Muscle of leg (tissue), 16 donors: ENCODE measurements around the gene SLC22A14. TPM values are rescaled to one million over a fixed set of nuclear protein-coding genes. Genes with fewer than 3 reads are reported as not detected.
"Not testable (repeated sequence)": the region's sequence is repeated elsewhere in the genome, so short reads cannot be mapped to it uniquely, and the experiment has no call there.

Source experiments
- DNase-seq: peaks from one replicate; pipeline ENCODE4 v3.0.0; 2013
- H3K27ac ChIP-seq: one replicate; pipeline ENCODE4 v1.5.1; 2013; ENCODE audit warnings: mild to moderate bottlenecking, low read length, control low read depth
- H3K27me3 ChIP-seq: one replicate; pipeline ENCODE4 v1.6.1; 2013; ENCODE audit warnings: low read length; ENCODE audit not compliant: control insufficient read depth, insufficient read depth
- H3K36me3 ChIP-seq: one replicate; pipeline ENCODE4 v1.6.1; 2013; ENCODE audit warnings: low read length; ENCODE audit not compliant: control insufficient read depth, insufficient read depth
- H3K4me1 ChIP-seq: one replicate; pipeline ENCODE4 v1.6.1; 2013; ENCODE audit warnings: low read length; ENCODE audit not compliant: control insufficient read depth, insufficient read depth
- H3K4me3 ChIP-seq: one replicate; pipeline ENCODE4 v1.5.1; 2013; ENCODE audit warnings: low read length, control low read depth
- H3K9me3 ChIP-seq: replicated peaks from 2 replicates; pipeline ENCODE4 v1.6.1; 2013; ENCODE audit warnings: low read depth, low read length; ENCODE audit not compliant: control insufficient read depth
- WGBS: methylation state at CpG from one replicate; pipeline ENCODE4 v1.1.5; 2013; ENCODE audit warnings: missing lambda C conversion rate; ENCODE audit not compliant: insufficient coverage; 5-methylcytosine and 5-hydroxymethylcytosine counted together
- long read RNA-seq, 11 donors: transcript quantifications; one replicate each; lab custom pipeline, GENCODE V29; 2026
- polyA plus RNA-seq, 8 donors: library from polyadenylated mRNA; unstranded; fragments of 120-200 nt; gene quantifications; one replicate each; pipeline versions ENCODE4 v1.2.1 to v1.2.3, GENCODE V29; 2013; ENCODE audit warnings: inconsistent platforms in 1 of 8, low replicate concordance in 1 of 8; ENCODE audit not compliant: insufficient read length in 8 of 8, insufficient read depth in 1 of 8
- total RNA-seq: library from RNA; stranded (reverse); fragments of 120-200 nt; gene quantifications from one replicate; pipeline ENCODE4 v1.2.4, GENCODE V29; 2013

Gene SLC22A14, protein sequence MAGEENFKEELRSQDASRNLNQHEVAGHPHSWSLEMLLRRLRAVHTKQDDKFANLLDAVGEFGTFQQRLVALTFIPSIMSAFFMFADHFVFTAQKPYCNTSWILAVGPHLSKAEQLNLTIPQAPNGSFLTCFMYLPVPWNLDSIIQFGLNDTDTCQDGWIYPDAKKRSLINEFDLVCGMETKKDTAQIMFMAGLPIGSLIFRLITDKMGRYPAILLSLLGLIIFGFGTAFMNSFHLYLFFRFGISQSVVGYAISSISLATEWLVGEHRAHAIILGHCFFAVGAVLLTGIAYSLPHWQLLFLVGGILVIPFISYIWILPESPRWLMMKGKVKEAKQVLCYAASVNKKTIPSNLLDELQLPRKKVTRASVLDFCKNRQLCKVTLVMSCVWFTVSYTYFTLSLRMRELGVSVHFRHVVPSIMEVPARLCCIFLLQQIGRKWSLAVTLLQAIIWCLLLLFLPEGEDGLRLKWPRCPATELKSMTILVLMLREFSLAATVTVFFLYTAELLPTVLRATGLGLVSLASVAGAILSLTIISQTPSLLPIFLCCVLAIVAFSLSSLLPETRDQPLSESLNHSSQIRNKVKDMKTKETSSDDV
- 0.18 TPM for total RNA-seq
- polyA plus RNA-seq = under 1 TPM; 0.09 to 0.25 (median 0.18) TPM
- long read RNA-seq, donor 1 = 0 reads
- long read RNA-seq, donor 2 = 0 reads
- long read RNA-seq, donor 3 = 0 reads
- long read RNA-seq, donor 4 = 0 reads
- long read RNA-seq, donor 5 = 0 reads
- long read RNA-seq, donor 6 = 0 reads
- long read RNA-seq, donor 7 = 0 reads
- long read RNA-seq, donor 8 = 0 reads
- long read RNA-seq, donor 9 = 0 reads
- long read RNA-seq, donor 10 = 0 reads
- long read RNA-seq, donor 11, partial matches to known transcripts = 0 of 1 reads
- long read RNA-seq, donor 11, other reads (novel, unspliced or antisense) = 0 of 1 reads

DNA sequence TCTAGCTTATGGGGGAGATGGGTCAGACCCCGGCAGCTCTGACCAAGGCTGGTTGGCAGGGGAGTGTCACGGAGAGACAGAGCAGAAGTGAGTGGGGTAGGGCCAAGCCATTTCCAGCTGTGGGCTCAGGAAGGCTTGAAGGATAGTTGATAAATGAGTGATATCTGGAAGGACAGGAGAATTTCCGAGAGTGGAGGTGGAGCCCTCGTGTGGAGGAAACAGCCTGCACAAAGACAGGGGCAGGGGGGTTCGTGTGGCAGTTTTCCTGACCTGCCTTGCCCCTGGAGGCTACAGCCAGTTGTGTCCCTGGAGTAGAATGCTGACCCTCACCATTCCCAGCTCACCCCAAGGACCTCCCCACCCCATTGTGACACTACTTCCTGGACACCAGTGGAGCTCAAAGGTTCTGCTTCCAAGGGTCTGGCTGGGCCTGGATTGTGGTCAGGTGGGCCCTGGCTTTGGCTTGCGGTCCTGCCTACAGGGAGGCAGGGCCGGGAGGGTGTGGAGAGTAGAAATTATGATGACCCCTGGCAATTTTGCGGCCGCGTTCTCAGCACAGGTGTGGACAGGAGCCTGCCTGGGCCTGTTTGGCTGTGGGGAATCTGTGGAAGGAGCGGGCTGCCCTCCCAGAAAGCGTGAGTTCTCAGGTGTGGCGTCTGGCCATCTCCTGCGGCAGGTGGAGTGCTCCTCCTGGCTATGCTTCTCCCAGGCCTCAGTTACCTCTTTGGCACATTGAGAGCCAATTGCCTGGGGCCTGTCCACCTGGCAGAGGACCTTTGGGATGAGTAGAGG, at the start of gene SLC22A14:
TSS of gene SLC22A14 (plus strand) at position 400 of the 792 bp plus-strand sequence. CDS start 23,733 bp downstream, outside the sequence.
- Histone ChIP-seq H3K27me3 (no peaks in the 10 kb centered on the region), H3K9me3 (no peaks in the 10 kb centered on the region), H3K36me3 (no peaks in the 10 kb centered on the region), H3K27ac (no peak within 1 kb of the TSS), H3K4me3 (no peak within 1 kb of the TSS), H3K4me1 (peaks cover 6% of the 10 kb centered on the region)
- no peak for DNase-seq
- 91% methylated on average over 12 of the region's 14 CpGs for WGBS

- Histone ChIP-seq H3K4me1 (no peaks in the 10 kb centered on the region), H3K27me3 (no peaks in the 10 kb centered on the region), H3K27ac (no peak overlapping the region), H3K36me3 (peaks cover 16% of the 10 kb centered on the region), H3K4me3 (no peak overlapping the region), H3K9me3 (peaks cover 3% of the 10 kb centered on the region)
- DNase-seq = no peak
- 87% methylated on average over 2 of the region's 2 CpGs for WGBS
Observed at GRCh38 chr3:38232701-38233100, 49.4 kb upstream of the SLC22A14 start.

DNA sequence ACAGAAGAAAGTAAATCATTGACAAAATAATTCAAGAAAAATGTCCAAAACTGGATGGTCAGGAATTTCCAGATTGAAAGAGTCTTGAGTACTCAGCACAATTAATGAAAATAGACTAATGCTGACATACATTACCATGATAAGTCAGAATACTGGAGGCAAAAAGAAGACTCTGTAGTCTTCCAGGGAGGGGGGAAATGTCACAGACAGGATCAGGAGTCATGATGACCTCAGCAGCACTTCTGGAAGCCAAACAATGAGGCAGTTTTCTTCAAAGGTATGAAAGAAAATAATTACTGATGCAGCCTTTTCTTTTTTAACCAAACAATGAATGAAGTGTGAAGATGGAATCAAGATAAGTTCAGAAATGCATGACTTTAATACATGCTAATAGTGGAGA, 46.6 kb upstream of the SLC22A14 start:
- Histone ChIP-seq H3K27ac (no peak overlapping the region), H3K36me3 (peaks cover 15% of the 10 kb centered on the region), H3K4me1 (no peaks in the 10 kb centered on the region), H3K27me3 (no peaks in the 10 kb centered on the region), H3K9me3 (peaks cover 5% of the 10 kb centered on the region), H3K4me3 (no peak overlapping the region)
- DNase-seq = no peak

DNA sequence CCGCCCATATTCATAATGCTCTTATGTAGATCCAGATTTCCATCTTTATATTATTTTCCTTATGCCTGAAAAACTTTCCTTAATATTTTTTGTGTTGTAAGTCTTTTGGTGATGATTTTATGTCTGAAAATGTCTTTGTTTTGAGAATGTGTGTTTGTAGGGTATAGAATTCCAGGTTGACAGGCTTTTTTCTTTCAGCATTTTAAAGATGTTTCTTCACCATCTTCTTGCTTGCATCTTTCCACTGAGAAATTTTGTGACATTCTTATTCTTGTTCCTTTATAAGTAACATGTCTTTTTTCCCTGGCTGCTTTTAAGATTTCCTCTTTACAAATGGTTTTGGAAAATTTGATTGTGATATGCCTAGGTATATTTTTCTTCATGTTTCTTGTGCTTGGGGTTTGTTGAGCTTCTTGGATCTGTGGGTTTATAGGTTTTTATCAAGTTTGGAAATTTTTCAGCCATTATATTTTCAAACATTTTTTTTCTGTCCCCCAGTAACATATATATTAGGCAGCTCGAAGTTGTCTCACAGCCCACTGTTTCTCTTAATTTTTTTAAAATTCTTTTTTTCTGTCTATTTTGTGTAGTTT, 43.6 kb upstream of the SLC22A14 start:
- no peak for DNase-seq
- WGBS = no CpG with 5 or more reads among the region's 2 CpGs
- peaks cover 5% of the 10 kb centered on the region for H3K9me3 ChIP-seq
- no peaks in the 10 kb centered on the region for H3K4me1 ChIP-seq
- no peak overlapping the region for H3K4me3 ChIP-seq
- H3K27me3 ChIP-seq = no peaks in the 10 kb centered on the region
- H3K36me3 ChIP-seq = peaks cover 13% of the 10 kb centered on the region
- no peak overlapping the region for H3K27ac ChIP-seq

GRCh38 chr3:38242812-38243211, 39.3 kb upstream of the SLC22A14 start:
- not testable (repeated sequence) for H3K4me1 ChIP-seq, H3K9me3 ChIP-seq, H3K4me3 ChIP-seq, H3K27ac ChIP-seq, DNase-seq, H3K27me3 ChIP-seq
- H3K36me3 ChIP-seq = peaks cover 13% of the 10 kb centered on the region
- 75% methylated on average over 2 of the region's 4 CpGs for WGBS

DNA sequence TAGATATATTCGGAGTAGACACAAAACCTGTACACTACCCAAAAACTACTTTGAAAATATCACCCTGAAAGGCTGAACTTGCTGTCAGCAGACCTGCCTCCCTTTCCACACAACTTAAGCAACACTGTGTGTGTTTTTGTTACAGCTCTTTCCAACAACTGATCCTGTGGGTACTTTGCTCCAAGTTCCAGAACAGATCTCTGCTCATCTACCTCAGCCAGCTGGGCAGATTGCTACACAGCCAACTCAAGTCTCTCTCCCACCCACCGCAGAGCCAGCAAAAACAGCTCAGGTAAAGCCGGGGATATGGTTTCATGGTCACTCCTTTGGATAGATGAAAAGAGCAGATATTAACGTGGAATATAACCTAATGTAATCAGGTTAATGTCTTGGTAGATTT, 36.2 kb upstream of the SLC22A14 start:
- Histone ChIP-seq H3K36me3 (peaks cover 14% of the 10 kb centered on the region), H3K4me3 (no peak overlapping the region), H3K9me3 (no peaks in the 10 kb centered on the region), H3K27me3 (no peaks in the 10 kb centered on the region), H3K4me1 (no peaks in the 10 kb centered on the region), H3K27ac (no peak overlapping the region)
- no CpG with 5 or more reads among the region's 4 CpGs for WGBS
- no peak for DNase-seq

- DNase-seq = peak; percentile 87
- Histone ChIP-seq H3K27me3 (no peaks in the 10 kb centered on the region), H3K27ac (no peak overlapping the region), H3K4me3 (no peak overlapping the region), H3K9me3 (no peaks in the 10 kb centered on the region), H3K36me3 (peaks cover 26% of the 10 kb centered on the region), H3K4me1 (no peaks in the 10 kb centered on the region)
Observed at GRCh38 chr3:38247366-38248035, 34.6 kb upstream of the SLC22A14 start.

DNA sequence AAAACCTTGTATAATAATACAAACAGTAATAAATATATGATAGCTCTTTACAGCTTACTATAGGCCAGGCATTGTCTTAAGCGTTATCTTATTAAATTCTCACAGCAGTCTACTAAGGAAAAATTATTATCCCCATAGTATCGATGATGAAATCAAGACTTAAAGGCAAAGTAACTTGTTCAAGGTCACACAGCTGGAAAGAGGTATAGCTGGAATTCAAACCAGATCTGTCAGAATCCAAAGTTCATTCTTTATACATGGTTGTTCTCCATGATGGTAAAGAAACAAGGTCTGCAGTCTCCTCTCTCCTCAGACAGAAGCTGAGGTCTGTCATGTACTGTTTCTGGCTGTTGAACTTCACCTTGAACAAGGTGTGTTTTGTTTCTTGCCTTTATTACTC, 31.9 kb upstream of the SLC22A14 start:
- Histone ChIP-seq H3K27me3 (no peaks in the 10 kb centered on the region), H3K9me3 (no peaks in the 10 kb centered on the region), H3K4me3 (no peak overlapping the region), H3K27ac (no peak overlapping the region), H3K36me3 (peaks cover 50% of the 10 kb centered on the region), H3K4me1 (no peaks in the 10 kb centered on the region)
- DNase-seq = no peak
- no CpG with 5 or more reads among the region's 2 CpGs for WGBS

- Histone ChIP-seq H3K27ac (no peak overlapping the region), H3K27me3 (no peaks in the 10 kb centered on the region), H3K4me1 (no peaks in the 10 kb centered on the region), H3K36me3 (peaks cover 51% of the 10 kb centered on the region), H3K9me3 (no peaks in the 10 kb centered on the region), H3K4me3 (no peak overlapping the region)
- no peak for DNase-seq
- WGBS = 86% methylated on average over 1 of the region's 4 CpGs
Observed at GRCh38 chr3:38251197-38251596, 30.9 kb upstream of the SLC22A14 start.
